ENCODE data around the gene CDK6. TPM values are rescaled to one million over a fixed set of nuclear protein-coding genes. Genes with fewer than 3 reads are reported as not detected.

CDK6 gene
- total and polyA plus RNA-seq, 2 of the 8 experiments (the other 6 are each of a cell fraction or from before 2014, with no cell fraction given), result 5.9 to 18.9 TPM

GRCh38 chr7:92872701-92873100, 36.3 kb upstream of the CDK6 start:
- H4K5ac ChIP-seq (ENCODE audit: insufficient read length, low read depth, low read length), result no peak overlapping the region
- no peaks in the 10 kb centered on the region for H3K27me3 ChIP-seq (replicated peaks in 1 of 4; ENCODE audit: control insufficient read depth in 3 of 4, extremely low read depth in 1 of 4, insufficient read depth in 3 of 4, low read length in 3 of 4)
- H3K27ac ChIP-seq (ENCODE audit: low read depth, low read length), result no peak overlapping the region
- H4K8ac ChIP-seq (ENCODE audit: extremely low read depth, insufficient read depth, low read length), result no peak overlapping the region
- no peaks in the 10 kb centered on the region for H3K4me1 ChIP-seq (replicated peaks in 1 of 4; ENCODE audit: control insufficient read depth in 3 of 4, insufficient read depth in 4 of 4, low read length in 3 of 4)
- no peak overlapping the region for H3K4ac ChIP-seq (replicated peaks; ENCODE audit: insufficient read length, low read depth, low read length)
- no peak overlapping the region for H3K9ac ChIP-seq (replicated peaks in 1 of 4; ENCODE audit: extremely low read depth in 1 of 4, low read depth in 3 of 4, low read length in 3 of 4)
- H3K23ac ChIP-seq (ENCODE audit: insufficient read length), result no peak overlapping the region
- H4K20me1 ChIP-seq (replicated peaks in 1 of 2; ENCODE audit: control insufficient read depth in 1 of 2, insufficient read depth in 2 of 2, low read length in 2 of 2), result no peaks in the 10 kb centered on the region
- no peak overlapping the region for H2BK12ac ChIP-seq (ENCODE audit: low read depth, low read length)
- H2AK5ac ChIP-seq (ENCODE audit: low read depth, low read length), result no peak overlapping the region
- no peak overlapping the region for H2BK120ac ChIP-seq (replicated peaks; ENCODE audit: low read depth, low read length)
- no peak overlapping the region for H3K4me2 ChIP-seq (ENCODE audit: insufficient read depth in 1 of 2, low read depth in 2 of 2, low read length in 2 of 2)
- no peaks in the 10 kb centered on the region for H3K36me3 ChIP-seq (ENCODE audit: control insufficient read depth in 2 of 4, insufficient read depth in 4 of 4, low read length in 3 of 4)
- no peaks in the 10 kb centered on the region for H3K79me1 ChIP-seq (ENCODE audit: low read depth, low read length)
- ChIA-PET POLR2A (ENCODE audit: partially characterized antibody) (no interaction called here), CTCF (ENCODE audit: partially characterized antibody) (interaction anchor here (0.5 to 3.8 kb wide), 4 partner anchors 9 to 262 kb away, joined by 3 to 23 read pairs (median 4); no protein-coding TSS in a partner anchor)
- H3K4me3 ChIP-seq (ENCODE audit: extremely low read depth in 1 of 4, insufficient read depth in 2 of 4, low read depth in 3 of 4, low read length in 4 of 4), result no peak overlapping the region
- no peaks in the 10 kb centered on the region for H3K23me2 ChIP-seq (ENCODE audit: low read depth, low read length)
- no peak overlapping the region for H2BK15ac ChIP-seq (ENCODE audit: low read length)
- FAIRE-seq (no peak), DNase-seq (ENCODE audit: low read depth in 1 of 2, low spot score in 2 of 2) (no peak)
- no peak overlapping the region for H3K56ac ChIP-seq (replicated peaks; ENCODE audit: insufficient read length, low read depth, low read length)
- H3K9me3 ChIP-seq (ENCODE audit: insufficient read depth in 2 of 2, low read depth in 1 of 2, low read length in 1 of 2), result no peaks in the 10 kb centered on the region
- H4K91ac ChIP-seq (replicated peaks; ENCODE audit: insufficient read length, low read length), result no peak overlapping the region
- H3K79me2 ChIP-seq (ENCODE audit: control insufficient read depth in 1 of 2, insufficient read depth in 2 of 2, low read length in 2 of 2), result no peaks in the 10 kb centered on the region
- H2BK5ac ChIP-seq (ENCODE audit: low read depth, low read length), result no peak overlapping the region
- H2AFZ ChIP-seq (ENCODE audit: low read length), result no peak overlapping the region
- H2BK20ac ChIP-seq (ENCODE audit: low read length), result no peak overlapping the region
- TF ChIP-seq BCL11A (IDR thresholded peaks at IDR 0.05; ENCODE audit: low read depth in 2 of 2, low read length in 2 of 2) (no peak), HDAC6 (IDR thresholded peaks at IDR 0.05; ENCODE audit: low read depth, low read length) (no peak), PHF8 (conservative IDR thresholded peaks at IDR 0.05; ENCODE audit: low read depth, low read length) (no peak), TBP (IDR thresholded peaks at IDR 0.05; ENCODE audit: low read depth, low read length) (no peak), BACH1 (IDR thresholded peaks at IDR 0.05; ENCODE audit: low read length) (no peak), SIRT6 (IDR thresholded peaks at IDR 0.05; ENCODE audit: low read length) (no peak), EP300 (IDR thresholded peaks at IDR 0.05; ENCODE audit: borderline replicate concordance in 1 of 2, low read depth in 2 of 2, low read length in 2 of 2) (no peak), JUND (IDR thresholded peaks at IDR 0.05; ENCODE audit: low read length) (no peak), FOSL1 (IDR thresholded peaks at IDR 0.05; ENCODE audit: insufficient read depth, low read depth, low read length) (no peak)
- TF ChIP-seq, protein P1, sequence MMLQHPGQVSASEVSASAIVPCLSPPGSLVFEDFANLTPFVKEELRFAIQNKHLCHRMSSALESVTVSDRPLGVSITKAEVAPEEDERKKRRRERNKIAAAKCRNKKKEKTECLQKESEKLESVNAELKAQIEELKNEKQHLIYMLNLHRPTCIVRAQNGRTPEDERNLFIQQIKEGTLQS (IDR thresholded peaks at IDR 0.05; ENCODE audit: insufficient read depth, low read depth, low read length), result no peak
- H3K18ac ChIP-seq (ENCODE audit: extremely low read depth, low read length), result no peak overlapping the region
- H3K14ac ChIP-seq (ENCODE audit: insufficient read length), result no peak overlapping the region

All from H1 (cell line).